Epithelial cell of esophagus (primary cell): Measurements from ENCODE around the gene APIP.

Experiments
- DNase-seq: peaks from one replicate; pipeline ENCODE4 v3.0.0; 2010; ENCODE audit warnings: low read depth
- H3K4me3 ChIP-seq: 2 replicates; pipeline ENCODE4 v1.5.1; 2011; ENCODE audit warnings: mild to moderate bottlenecking, low read length, control low read depth
- TF ChIP-seq, protein P1 (sequence below): IDR thresholded peaks from 2 replicates; pipeline ENCODE4 v1.5.1; 2011; ENCODE audit warnings: low read depth, mild to moderate bottlenecking, low read length, control low read depth, inconsistent platforms; ENCODE audit not compliant: insufficient read depth; ENCODE audit errors: missing control alignments

APIP gene

DNA sequence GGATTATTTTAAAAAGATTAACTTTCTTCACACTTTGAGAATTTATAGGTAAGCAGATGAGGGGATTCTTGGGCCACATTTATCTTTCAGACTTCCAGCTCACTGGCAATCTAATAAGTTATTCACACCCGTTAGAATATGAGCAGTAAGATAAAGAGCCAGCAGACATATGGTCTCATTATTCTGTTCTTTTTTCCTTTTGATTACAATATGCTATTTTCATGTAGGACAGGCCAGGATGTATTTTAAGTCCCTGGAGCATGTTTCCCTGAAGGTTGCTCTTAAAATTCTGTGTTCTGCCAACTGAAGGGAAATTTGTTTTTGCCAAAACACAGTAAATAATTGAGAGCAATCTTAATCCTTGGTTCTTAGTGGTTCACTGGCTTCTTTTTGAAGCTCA, 22.4 kb upstream of the APIP start:
- no peak for DNase-seq
- no peak overlapping the region for H3K4me3 ChIP-seq
- TF ChIP-seq, protein P1, sequence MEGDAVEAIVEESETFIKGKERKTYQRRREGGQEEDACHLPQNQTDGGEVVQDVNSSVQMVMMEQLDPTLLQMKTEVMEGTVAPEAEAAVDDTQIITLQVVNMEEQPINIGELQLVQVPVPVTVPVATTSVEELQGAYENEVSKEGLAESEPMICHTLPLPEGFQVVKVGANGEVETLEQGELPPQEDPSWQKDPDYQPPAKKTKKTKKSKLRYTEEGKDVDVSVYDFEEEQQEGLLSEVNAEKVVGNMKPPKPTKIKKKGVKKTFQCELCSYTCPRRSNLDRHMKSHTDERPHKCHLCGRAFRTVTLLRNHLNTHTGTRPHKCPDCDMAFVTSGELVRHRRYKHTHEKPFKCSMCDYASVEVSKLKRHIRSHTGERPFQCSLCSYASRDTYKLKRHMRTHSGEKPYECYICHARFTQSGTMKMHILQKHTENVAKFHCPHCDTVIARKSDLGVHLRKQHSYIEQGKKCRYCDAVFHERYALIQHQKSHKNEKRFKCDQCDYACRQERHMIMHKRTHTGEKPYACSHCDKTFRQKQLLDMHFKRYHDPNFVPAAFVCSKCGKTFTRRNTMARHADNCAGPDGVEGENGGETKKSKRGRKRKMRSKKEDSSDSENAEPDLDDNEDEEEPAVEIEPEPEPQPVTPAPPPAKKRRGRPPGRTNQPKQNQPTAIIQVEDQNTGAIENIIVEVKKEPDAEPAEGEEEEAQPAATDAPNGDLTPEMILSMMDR: no peak

DNA sequence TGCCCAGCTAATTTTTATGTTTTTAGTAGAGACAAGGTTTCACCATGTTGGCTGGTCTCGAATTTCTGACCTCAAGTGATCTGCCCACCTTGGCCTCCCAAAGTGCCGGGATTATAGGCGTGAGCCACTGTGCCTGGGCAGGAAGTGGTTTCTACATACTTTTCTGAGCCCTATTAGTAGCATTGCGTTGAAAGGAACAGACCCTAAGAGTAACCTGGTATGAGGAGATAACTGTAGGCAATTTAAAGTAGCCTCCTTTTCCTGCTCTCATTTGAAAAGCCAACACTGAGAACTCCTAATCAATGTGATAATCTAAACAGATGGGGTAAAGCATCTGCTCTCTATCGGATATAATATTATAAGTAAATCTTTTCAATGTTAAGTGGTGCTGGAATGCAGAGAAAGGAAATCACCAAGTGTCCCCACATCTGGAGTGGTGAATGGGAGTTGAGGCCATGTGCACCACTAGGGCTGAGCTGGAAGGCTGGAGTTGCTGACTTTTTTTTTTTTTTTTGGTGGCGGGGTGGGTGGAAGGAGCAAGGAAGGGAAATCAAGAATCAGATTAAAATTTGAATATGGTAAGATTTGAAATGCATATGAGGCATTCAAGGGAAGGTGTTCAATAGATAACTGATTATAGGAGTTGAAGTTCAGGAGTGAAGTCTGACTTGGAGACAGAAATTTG, 20.9 kb upstream of the APIP start:
- DNase-seq: no peak
- H3K4me3 ChIP-seq: no peak overlapping the region
- TF ChIP-seq, protein P1: no peak

DNA sequence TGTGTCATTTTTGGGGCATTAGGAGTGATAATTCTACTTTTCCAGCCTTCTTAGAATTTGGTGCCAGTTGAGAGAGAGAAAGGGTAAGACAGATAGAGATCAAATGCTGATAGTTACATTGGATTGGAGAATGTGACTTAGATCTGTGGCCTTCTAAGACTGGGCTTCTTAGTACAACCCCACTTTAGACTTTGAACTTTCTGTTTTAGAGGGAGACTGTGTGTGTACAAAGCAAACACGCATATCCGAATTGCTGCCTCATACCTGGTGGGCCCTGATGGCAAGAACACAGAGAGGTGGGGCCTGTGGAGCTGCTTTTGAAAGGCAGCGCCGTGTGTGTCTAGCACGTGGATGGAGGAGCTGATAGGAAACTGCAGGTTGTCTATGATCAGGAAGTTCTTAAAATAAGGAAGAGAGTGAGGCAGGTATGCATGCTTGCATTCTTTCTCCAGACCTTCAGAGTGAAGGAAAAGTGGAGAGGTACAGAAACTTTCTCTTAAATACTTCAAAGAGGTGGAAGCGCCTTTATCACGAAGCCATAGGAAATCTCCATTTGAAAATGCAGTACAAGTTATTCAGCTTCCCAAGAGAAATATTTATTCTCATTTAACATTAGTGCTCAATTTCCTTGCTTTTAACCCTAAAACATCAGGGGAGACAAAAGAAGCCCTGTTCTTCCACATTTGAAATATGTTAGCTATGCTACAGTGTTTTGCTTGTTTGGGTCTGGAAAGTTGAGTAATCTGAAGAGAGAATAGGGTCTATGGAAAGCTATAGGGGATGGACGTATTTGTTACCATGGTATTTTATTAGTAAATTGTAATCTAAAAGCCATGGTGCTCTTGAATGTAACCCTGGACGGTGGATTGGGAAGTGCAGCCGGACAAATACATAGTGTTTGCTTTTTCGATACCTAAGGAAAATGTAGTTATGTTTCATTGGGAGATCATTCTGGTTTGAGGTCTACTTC, 13.9 kb upstream of the APIP start:
- DNase-seq: no peak
- H3K4me3 ChIP-seq: no peak overlapping the region
- TF ChIP-seq, protein P1: no peak

DNA sequence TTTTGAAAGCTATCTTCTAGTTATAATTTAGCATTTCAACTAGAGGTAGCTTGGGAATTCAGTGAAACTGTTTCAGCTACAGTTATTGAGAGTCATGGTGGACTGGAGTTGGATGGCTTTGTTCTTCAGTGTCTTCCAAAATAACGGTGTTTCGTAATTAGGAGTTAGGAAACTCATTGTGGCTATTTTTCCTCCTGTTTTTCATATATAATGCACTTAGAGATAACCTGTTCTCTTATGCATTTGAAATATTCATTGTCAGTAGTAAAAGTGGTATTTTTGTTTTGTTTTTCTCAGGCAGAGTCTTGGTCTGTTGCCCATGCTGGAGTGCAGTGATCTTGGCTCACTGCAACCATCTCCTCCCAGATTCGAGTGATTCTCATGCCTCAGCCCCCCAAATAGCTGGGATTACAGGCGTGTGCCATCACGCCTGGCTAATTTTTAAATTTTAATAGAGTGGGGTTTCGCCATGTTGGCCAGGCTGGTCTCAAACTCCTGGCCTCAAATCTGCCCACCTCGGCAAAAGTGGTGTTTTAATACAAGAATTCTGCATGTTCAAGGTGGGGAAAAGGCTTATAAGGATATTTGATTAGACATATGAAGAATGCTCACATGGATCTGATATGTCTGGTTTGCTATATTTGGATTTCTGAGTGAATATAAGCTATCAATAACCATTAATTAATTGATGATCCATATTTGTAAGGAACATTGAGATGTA, 12.9 kb upstream of the APIP start:
- no peak overlapping the region for H3K4me3 ChIP-seq
- TF ChIP-seq, protein P1: no peak
- DNase-seq: no peak

DNA sequence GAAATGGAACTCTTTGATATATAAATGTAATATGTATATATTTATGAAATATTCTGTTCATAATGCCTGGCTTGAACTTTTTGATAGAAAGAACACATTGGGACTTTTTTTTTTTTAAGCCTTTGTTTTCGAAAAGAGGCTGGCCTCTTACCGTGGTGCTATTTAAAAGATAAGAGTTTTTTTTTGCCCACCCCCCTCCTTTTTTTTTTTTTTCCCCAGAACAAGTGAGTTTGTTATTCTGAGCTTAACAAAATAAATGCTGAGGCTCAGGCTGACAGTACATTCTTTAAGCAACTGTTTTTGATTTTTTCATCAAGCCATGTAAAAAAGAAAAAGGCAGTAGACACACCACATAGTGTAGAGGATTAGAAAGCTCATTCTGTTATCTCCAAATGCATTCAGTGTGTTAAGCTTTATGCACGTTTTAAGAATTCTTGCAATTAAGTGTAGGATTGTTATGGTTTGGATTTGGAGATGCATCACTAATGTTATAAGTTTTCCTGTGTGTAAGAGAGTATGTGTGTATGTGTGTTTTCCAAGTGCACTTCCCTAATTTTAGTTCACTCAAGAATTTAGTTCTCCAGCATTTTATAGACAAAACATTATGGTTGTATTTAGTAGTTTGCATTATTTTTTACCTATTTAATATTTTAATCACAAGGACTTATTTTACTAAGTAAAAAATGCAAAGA, 12.2 kb upstream of the APIP start:
- no peak for DNase-seq
- TF ChIP-seq, protein P1: no peak
- no peak overlapping the region for H3K4me3 ChIP-seq

DNA sequence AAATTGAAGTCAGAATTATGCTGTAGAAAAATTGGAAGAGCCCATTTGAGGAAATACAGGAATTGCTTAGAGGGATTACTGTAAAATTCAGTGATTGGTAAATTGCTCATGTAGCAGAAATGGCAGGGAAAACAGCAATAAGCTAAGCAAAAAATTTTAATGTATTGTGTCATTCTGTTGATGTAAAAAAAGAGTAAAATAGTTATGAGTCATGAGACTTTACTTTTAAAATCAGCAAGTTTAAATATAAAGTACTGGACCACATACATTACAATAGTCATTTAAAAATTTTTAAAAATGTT, 10.6 kb upstream of the APIP start:
- DNase-seq: no peak
- no peak overlapping the region for H3K4me3 ChIP-seq
- TF ChIP-seq, protein P1: no peak
